Activated naive CD4-positive, alpha-beta T cell treated with anti-CD3 and anti-CD28 coated beads, Interleukin-2, amount 50 U/mL, for 24 hours (primary cell): ENCODE results near the gene NAA11.

Source experiments
- H3K27ac Mint-ChIP-seq: one replicate; pipeline ENCODE4 v1.8.0; 2021; ENCODE audit warnings: mild to moderate bottlenecking, mixed read lengths
- H3K27me3 Mint-ChIP-seq: one replicate; pipeline ENCODE4 v1.8.0; 2021; ENCODE audit warnings: mixed read lengths
- H3K36me3 Mint-ChIP-seq: one replicate; pipeline ENCODE4 v1.8.0; 2021; ENCODE audit warnings: mixed read lengths
- H3K4me1 Mint-ChIP-seq: one replicate; pipeline ENCODE4 v1.8.0; 2021; ENCODE audit warnings: mixed read lengths
- H3K4me3 Mint-ChIP-seq: one replicate; pipeline ENCODE4 v1.8.0; 2021; ENCODE audit warnings: mild to moderate bottlenecking, mixed read lengths
- H3K9me3 Mint-ChIP-seq: one replicate; pipeline ENCODE4 v1.8.0; 2021; ENCODE audit warnings: mixed read lengths

Gene NAA11

DNA sequence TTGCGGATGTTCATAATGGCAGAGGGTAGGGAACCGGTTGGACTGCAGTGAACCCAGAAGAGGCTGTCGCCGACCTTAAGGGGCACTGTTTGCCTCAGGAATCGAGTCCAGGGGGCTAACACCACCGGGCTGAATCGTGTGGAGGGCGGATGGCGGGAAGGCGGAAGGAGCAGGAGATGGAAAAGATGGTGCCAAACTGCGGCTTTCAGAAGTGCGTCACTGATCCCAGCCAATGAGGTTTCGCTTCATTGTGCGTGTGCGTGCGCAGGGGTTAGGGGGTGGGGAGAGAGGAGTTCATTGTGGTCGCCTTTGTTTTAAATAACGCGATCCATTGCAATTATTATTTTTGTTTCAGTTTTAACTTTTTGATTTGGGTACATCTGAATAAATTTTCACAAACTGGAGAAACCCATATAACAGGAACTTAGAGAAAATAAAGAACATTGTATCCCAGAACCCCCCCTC, at the start of gene NAA11:
Gene NAA11, minus strand, starts transcription at position 198 of the 465 bp plus-strand sequence. Its CDS starts 184 bp downstream, at position 14.
- H3K9me3 Mint-ChIP-seq: no peaks in the 10 kb centered on the region
- H3K4me1 Mint-ChIP-seq: no peaks in the 10 kb centered on the region
- no peaks in the 10 kb centered on the region for H3K27me3 Mint-ChIP-seq
- no peak within 1 kb of the TSS for H3K27ac Mint-ChIP-seq
- no peak within 1 kb of the TSS for H3K4me3 Mint-ChIP-seq
- H3K36me3 Mint-ChIP-seq: no peaks in the 10 kb centered on the region

DNA sequence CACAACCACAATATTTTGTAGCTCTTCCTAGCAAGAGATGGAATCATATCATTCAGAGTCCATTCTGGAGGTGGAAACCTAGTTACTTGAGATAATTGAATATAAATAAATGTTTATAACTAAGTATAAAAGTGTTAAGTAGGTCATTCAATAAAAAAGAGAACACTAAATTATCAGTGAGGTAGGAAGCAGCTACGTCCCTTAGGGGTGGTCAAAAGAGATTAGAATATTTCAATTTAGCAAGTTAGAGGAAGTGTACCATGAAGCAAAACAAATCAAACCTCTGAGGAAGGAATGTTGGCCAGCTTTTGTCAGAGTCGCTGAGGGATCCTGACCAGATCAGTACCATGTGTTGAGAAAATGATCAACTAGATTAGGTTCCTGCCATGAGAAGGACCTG, 44.2 kb upstream of the NAA11 start:
- no peaks in the 10 kb centered on the region for H3K36me3 Mint-ChIP-seq
- H3K9me3 Mint-ChIP-seq: no peaks in the 10 kb centered on the region
- no peaks in the 10 kb centered on the region for H3K4me1 Mint-ChIP-seq
- no peak overlapping the region for H3K4me3 Mint-ChIP-seq
- H3K27ac Mint-ChIP-seq: no peak overlapping the region
- H3K27me3 Mint-ChIP-seq: no peaks in the 10 kb centered on the region

DNA sequence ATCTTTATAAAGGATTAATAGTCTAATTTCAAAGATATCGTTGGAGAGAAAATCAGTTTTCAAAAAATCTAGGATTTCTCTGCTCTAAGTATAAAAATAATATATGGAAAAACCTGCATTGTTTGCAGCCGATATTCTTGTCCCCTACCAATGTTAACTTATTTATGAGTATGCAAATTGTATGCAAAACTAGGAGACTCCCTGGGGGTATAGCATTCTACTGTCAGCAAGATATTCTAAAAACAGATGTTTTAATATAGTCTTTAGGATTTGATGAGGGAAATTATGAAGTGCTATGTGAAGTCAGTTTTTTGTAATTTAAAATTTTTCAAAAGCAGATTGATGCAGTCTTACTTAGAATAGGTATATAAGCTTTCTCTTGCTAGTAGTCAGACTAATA, 41.2 kb upstream of the NAA11 start:
- Mint-ChIP-seq H3K4me1 (no peaks in the 10 kb centered on the region), H3K9me3 (no peaks in the 10 kb centered on the region), H3K27me3 (no peaks in the 10 kb centered on the region), H3K27ac (no peak overlapping the region), H3K36me3 (no peaks in the 10 kb centered on the region), H3K4me3 (no peak overlapping the region)

DNA sequence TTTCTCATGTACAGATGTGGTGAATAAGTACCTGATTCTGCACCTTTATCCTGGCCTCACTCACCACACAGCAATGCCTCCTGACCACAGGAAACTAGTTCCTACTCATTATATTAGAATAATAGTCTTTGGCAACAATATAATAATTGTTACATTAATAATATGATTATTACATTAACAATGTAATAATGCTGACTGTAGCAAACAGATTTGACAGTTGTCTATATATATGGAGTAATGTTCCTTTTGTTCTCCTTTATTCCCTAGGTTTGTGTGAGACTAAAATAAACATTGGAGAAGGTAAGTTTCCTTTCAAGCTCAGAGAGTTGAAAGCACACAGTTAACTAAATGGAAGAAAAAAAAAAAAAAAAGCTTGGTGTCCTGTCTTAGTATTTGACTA, 40.6 kb upstream of the NAA11 start:
- no peaks in the 10 kb centered on the region for H3K9me3 Mint-ChIP-seq
- H3K27ac Mint-ChIP-seq: no peak overlapping the region
- H3K27me3 Mint-ChIP-seq: peaks cover 2% of the 10 kb centered on the region
- H3K4me3 Mint-ChIP-seq: no peak overlapping the region
- H3K36me3 Mint-ChIP-seq: no peaks in the 10 kb centered on the region
- no peaks in the 10 kb centered on the region for H3K4me1 Mint-ChIP-seq

DNA sequence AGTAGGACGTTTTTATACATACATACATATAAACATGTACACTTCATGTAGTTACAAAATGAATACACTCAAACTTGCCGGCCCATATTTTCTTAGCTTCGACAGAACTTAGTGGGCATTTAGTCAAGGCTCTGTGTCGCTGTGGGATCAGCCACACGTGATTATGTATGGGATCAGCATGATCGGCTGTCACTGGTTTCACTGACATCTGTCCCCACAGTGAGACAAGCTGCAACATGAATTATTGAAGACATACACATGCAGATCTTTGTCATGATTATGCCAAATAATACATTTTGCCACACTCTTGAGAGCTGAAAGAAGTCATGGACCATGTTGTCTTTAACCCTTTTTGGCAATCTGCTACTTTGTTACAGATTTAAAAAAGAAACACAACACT, 38.2 kb upstream of the NAA11 start:
- no peaks in the 10 kb centered on the region for H3K4me1 Mint-ChIP-seq
- H3K4me3 Mint-ChIP-seq: no peak overlapping the region
- no peak overlapping the region for H3K27ac Mint-ChIP-seq
- H3K9me3 Mint-ChIP-seq: no peaks in the 10 kb centered on the region
- no peaks in the 10 kb centered on the region for H3K36me3 Mint-ChIP-seq
- H3K27me3 Mint-ChIP-seq: peaks cover 2% of the 10 kb centered on the region

DNA sequence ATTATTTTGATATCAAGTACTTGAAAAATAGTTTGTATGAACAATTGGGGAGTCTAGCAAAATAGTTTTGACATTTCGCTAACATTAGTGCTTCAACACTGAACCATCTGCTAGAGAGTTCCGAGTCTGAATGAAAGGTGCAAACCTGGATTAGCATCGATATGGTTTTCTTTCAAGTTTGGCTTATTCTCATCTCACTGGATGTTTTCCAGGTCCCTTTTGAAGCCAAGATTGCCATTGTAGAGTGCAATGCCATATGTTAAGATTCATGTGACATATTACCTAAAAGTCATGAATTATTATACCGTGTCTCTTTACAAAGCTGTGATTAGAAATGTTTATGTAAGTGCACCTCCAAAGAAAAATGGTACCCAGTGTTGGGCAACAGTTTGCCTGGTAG, 36.8 kb upstream of the NAA11 start:
- H3K9me3 Mint-ChIP-seq: no peaks in the 10 kb centered on the region
- H3K36me3 Mint-ChIP-seq: no peaks in the 10 kb centered on the region
- H3K4me3 Mint-ChIP-seq: no peak overlapping the region
- no peaks in the 10 kb centered on the region for H3K4me1 Mint-ChIP-seq
- H3K27ac Mint-ChIP-seq: no peak overlapping the region
- peaks cover 2% of the 10 kb centered on the region for H3K27me3 Mint-ChIP-seq

DNA sequence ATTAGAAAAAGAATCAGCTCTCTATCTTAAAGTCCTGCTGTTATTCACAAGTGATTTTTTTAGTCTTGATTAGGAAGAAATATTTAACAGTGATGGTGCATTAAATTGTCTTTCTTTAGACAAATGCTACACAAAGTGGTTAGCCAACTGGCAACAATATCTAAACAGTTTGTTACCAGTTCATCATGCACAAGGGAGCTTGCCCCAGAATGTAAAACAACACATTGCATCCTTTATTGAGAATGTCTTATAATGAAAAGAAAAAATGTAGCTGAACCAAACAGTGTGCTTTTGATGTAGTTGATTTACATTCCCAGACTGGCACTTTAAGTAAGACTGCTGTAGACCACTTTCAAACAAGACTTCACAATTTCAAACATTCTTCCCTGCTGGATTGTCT, 34.1 kb upstream of the NAA11 start:
- Mint-ChIP-seq H3K27ac (no peak overlapping the region), H3K36me3 (no peaks in the 10 kb centered on the region), H3K4me1 (no peaks in the 10 kb centered on the region), H3K4me3 (no peak overlapping the region), H3K9me3 (no peaks in the 10 kb centered on the region), H3K27me3 (peaks cover 2% of the 10 kb centered on the region)

DNA sequence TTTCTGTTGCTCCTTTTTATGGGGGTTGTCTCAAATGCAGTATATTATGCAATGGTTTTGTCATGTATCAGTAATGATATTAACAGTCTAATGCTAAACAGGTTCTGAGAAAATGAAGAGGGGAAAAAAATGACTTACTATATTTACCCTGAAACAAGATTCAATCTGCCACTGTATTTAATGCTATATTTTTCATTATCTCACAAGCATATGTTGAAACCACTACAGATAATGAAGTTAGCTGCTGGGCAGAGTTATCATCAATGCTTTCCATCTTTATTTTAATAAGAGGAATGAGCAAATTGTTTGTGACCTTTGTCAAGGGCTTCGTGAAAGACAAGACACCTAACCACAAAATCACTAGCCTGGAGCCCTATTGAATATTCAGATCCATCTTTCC, 32.6 kb upstream of the NAA11 start:
- H3K27ac Mint-ChIP-seq: no peak overlapping the region
- H3K4me1 Mint-ChIP-seq: no peaks in the 10 kb centered on the region
- no peaks in the 10 kb centered on the region for H3K9me3 Mint-ChIP-seq
- H3K27me3 Mint-ChIP-seq: peaks cover 2% of the 10 kb centered on the region
- no peaks in the 10 kb centered on the region for H3K36me3 Mint-ChIP-seq
- no peak overlapping the region for H3K4me3 Mint-ChIP-seq

DNA sequence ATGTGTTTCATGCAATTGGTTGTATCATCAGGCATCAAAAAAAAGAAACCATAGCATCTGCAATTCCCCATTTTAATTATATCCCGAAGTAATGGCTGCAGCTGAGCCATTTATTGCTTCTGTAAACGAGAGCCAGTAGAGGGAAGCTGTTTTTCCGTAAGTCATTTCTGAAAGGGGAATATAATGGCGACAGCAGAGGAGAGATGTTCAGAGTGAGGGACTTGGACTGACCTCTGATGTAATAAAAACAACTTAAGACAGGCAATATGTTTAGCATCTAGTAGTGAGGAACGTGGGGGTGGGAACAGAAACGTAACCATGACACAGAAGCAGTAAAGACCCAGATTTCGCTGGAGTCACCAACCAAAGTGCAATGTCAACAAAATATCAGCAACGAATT, 31.5 kb upstream of the NAA11 start:
- Mint-ChIP-seq H3K9me3 (no peaks in the 10 kb centered on the region), H3K27ac (no peak overlapping the region), H3K4me1 (no peaks in the 10 kb centered on the region), H3K27me3 (peaks cover 2% of the 10 kb centered on the region), H3K36me3 (no peaks in the 10 kb centered on the region), H3K4me3 (no peak overlapping the region)

DNA sequence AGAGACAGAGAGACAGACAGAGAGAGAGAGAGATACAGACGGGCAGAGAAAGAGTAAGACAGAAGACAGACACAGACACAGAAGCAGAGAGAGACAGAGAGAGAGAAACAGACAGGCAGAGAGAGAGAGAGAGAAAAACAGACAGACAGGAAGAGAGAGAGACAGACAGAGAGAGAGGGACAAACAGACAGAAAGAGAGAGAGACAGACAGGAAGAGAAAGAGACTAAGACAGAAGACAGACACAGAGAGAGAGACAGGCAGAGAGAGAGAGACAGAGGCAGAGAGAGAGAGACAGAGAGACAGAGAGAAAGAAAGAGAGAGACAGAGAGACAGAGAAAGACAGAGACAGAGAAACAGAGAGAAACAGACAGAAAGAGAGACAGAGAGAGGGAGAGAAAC, 27.2 kb upstream of the NAA11 start:
- Mint-ChIP-seq H3K36me3 (no peaks in the 10 kb centered on the region), H3K27me3 (no peaks in the 10 kb centered on the region), H3K27ac (no peak overlapping the region), H3K9me3 (no peaks in the 10 kb centered on the region), H3K4me3 (no peak overlapping the region), H3K4me1 (no peaks in the 10 kb centered on the region)

DNA sequence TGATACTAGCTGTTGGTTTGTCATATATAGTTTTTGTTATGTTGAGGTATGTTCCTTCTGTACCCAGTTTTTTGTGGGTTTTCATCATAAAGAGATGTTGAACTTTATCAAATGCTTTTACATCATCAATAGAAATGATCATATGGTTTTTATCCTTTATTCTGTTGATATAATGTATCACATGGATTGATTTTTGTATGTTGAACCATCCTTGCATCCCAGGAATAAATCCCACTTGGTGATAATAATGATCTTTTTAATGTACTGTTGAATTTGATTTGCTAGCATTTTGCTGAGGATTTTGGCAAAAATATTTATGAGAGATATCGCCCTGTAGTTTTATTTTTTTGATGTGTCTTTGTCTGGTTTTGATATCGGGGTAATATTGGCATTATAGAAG, 22.5 kb upstream of the NAA11 start:
- Mint-ChIP-seq H3K27ac (no peak overlapping the region), H3K4me1 (no peaks in the 10 kb centered on the region), H3K36me3 (no peaks in the 10 kb centered on the region), H3K4me3 (no peak overlapping the region), H3K27me3 (no peaks in the 10 kb centered on the region), H3K9me3 (peaks cover 9% of the 10 kb centered on the region)

DNA sequence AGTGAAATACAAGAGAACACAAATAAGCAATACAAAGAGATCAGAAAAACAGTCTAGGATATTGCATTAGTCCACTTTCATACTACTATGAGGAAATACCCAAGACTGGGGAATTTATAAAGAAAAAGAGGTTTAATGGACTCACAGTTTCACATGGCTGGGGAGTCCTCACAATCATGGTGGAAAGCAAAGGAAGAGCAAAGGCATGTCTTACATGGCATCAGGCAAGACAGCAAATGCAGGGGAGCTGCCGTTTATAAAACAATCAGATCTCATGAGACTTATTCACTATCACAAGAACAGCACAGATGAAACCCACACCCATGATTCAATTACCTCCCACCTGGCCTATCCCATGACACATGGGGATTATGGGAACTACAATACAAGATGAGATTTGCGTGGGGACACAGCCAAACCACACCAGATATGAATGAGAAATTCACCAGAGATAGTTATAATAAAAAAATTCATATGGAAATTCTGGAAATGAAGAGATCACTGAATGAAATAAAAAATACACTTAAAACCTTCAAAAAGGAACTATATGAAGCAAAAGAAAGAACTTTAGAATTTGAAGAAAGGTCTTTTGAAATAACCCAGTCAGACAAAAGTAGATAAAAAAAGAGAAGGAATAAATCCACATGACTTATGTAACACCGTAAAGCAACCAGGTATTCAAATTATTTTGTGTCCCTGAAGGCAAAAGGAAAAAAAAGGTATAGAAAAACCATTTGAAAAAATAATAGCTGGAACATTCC, 16.2 kb upstream of the NAA11 start:
- Mint-ChIP-seq H3K4me3 (no peak overlapping the region), H3K9me3 (peaks cover 28% of the 10 kb centered on the region), H3K27ac (no peak overlapping the region), H3K27me3 (no peaks in the 10 kb centered on the region), H3K36me3 (peaks cover 1% of the 10 kb centered on the region), H3K4me1 (no peaks in the 10 kb centered on the region)

DNA sequence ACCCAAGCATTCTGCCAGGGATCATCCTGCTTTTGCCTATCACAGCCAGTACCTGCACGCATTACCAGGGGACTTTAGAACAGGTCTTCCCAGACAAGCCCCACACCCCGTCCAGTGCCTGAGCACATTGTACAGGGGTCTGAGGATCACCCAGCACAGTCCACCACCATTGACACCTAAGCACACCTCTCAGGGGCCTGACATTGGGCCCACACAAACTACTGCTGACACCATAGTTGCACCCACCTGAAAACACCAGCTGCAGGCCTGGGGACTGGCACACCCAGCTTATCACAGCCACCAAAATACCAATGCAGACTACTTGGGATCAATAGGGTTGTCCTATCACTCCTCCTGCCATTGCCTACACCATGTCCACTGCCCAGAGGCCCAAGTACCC, 14.7 kb upstream of the NAA11 start:
- Mint-ChIP-seq H3K27ac (no peak overlapping the region), H3K27me3 (no peaks in the 10 kb centered on the region), H3K9me3 (peaks cover 28% of the 10 kb centered on the region), H3K36me3 (peaks cover 1% of the 10 kb centered on the region), H3K4me1 (no peaks in the 10 kb centered on the region), H3K4me3 (no peak overlapping the region)

DNA sequence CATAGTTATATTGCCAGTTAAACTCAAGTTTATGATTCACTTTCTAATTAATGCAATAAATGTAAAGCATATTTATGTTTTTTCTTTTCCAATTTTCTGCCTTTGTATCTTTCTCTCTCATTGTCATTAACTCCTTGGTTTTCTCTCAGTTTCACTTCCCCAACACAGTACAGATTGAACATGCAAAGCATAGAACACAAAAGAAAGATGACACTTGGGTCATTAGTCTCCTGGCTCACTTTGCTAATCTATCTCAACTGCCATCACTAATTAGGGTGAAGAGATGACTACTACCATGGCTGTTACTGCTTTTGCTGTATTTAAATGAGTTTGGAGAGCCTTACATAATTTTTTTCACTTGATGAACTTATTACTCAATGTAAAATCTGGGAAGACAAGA, 12.3 kb upstream of the NAA11 start:
- peaks cover 18% of the 10 kb centered on the region for H3K9me3 Mint-ChIP-seq
- H3K27ac Mint-ChIP-seq: no peak overlapping the region
- H3K27me3 Mint-ChIP-seq: no peaks in the 10 kb centered on the region
- peaks cover 1% of the 10 kb centered on the region for H3K36me3 Mint-ChIP-seq
- no peaks in the 10 kb centered on the region for H3K4me1 Mint-ChIP-seq
- no peak overlapping the region for H3K4me3 Mint-ChIP-seq

DNA sequence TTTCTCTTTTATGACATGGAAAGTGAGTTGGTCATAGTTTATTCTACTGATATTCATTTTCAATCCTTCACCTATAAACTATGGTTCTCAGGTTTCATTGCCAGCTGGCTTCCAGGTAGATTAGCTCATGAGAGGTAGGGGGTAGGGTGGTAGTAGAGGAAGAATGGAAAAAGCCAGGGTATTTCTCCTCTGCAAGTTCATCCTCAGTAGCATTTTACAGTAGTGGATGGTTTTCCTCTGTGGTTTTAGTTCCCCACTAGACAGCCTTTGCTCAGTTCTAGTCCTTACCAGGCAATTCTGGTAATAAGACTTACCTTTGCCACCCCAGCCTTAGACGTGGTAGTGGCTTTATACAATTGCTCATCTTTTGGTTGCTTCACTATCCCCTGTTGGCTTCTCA, 8.9 kb upstream of the NAA11 start:
- Mint-ChIP-seq H3K4me3 (no peak overlapping the region), H3K36me3 (no peaks in the 10 kb centered on the region), H3K27me3 (no peaks in the 10 kb centered on the region), H3K4me1 (no peaks in the 10 kb centered on the region), H3K9me3 (no peaks in the 10 kb centered on the region), H3K27ac (no peak overlapping the region)

DNA sequence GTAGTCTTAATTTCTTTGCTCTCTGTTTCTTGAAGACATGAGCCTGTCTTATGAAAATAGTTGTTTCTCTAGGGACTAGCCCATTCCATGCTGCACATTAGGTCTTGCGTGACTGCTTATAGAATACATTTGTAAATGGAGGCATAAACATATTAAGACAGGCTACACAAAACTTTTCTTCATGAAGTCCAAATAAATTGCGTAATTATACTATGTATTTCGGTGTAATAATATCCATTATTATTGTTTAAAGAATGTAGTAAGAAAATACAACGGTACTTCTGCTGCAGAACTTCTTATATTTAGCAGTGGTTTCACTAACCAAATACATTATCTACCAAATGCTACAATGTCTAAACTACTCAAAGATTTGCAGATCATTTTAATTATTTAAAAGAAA, 8.5 kb upstream of the NAA11 start:
- H3K4me1 Mint-ChIP-seq: no peaks in the 10 kb centered on the region
- H3K27ac Mint-ChIP-seq: no peak overlapping the region
- H3K9me3 Mint-ChIP-seq: no peaks in the 10 kb centered on the region
- H3K27me3 Mint-ChIP-seq: no peaks in the 10 kb centered on the region
- H3K36me3 Mint-ChIP-seq: no peaks in the 10 kb centered on the region
- H3K4me3 Mint-ChIP-seq: no peak overlapping the region
